ENCODE data around the gene SAMSN1.

GRCh38 chr21:14559102-14559501 is 13.0 kb upstream of the SAMSN1 start:
- TF ChIP-seq POLR2A (IDR thresholded peaks at IDR 0.05; ENCODE audit: control extremely low read depth in 1 of 2, low read depth in 2 of 2, low read length in 2 of 2) (no peak), NRF1 (IDR thresholded peaks at IDR 0.05; ENCODE audit: low read depth, low read length) (no peak), BRCA1 (IDR thresholded peaks at IDR 0.05; ENCODE audit: low read depth, low read length) (no peak), SP2 (IDR thresholded peaks at IDR 0.05; ENCODE audit: low read length) (no peak), POLR2AphosphoS5 (IDR thresholded peaks at IDR 0.05; ENCODE audit: low read depth, low read length) (no peak), EP300 (IDR thresholded peaks at IDR 0.05; ENCODE audit: borderline replicate concordance in 1 of 2, low read depth in 2 of 2, low read length in 2 of 2) (no peak), CREB1 (IDR thresholded peaks at IDR 0.05) (no peak)
- TF ChIP-seq, protein P1, sequence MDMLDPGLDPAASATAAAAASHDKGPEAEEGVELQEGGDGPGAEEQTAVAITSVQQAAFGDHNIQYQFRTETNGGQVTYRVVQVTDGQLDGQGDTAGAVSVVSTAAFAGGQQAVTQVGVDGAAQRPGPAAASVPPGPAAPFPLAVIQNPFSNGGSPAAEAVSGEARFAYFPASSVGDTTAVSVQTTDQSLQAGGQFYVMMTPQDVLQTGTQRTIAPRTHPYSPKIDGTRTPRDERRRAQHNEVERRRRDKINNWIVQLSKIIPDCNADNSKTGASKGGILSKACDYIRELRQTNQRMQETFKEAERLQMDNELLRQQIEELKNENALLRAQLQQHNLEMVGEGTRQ (IDR thresholded peaks at IDR 0.05; ENCODE audit: low read length), result no peak

All from H1 (cell line).